Measurements from ENCODE around the gene TGDS. TPM values are rescaled to one million over a fixed set of nuclear protein-coding genes. Genes with fewer than 3 reads are reported as not detected.

TGDS gene
- total RNA-seq, 1 donor from 2014 or later, result 12.9 TPM

DNA sequence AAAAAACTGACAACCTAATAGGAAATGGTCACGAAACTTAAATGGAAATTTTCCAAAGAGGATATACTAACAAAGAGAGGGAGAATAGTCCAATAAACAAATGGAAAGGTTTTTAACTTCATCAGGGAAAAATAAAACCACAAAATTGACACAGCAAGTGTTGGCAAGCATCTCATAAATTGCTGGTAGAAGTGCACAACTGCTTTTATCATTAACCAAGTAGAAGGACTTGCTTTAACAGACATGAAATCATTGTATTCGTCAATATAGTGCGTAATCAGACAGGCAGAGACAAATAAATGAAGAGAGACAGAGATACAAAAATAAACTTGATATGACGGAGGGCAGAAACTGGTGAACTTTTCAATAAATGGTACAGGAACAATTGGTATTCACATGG lies 7.4 kb downstream of the TGDS start:
- Mint-ChIP-seq H3K36me3 (ENCODE audit: insufficient read depth) (peaks cover 33% of the 10 kb centered on the region), H3K4me3 (ENCODE audit: low read depth) (no peak overlapping the region), H3K4me1 (ENCODE audit: low read depth) (peaks cover 11% of the 10 kb centered on the region), H3K9me3 (ENCODE audit: low read depth) (peaks cover 6% of the 10 kb centered on the region), H3K27ac (no peak overlapping the region), H3K27me3 (no peaks in the 10 kb centered on the region)
- TF ChIP-seq, protein P1, sequence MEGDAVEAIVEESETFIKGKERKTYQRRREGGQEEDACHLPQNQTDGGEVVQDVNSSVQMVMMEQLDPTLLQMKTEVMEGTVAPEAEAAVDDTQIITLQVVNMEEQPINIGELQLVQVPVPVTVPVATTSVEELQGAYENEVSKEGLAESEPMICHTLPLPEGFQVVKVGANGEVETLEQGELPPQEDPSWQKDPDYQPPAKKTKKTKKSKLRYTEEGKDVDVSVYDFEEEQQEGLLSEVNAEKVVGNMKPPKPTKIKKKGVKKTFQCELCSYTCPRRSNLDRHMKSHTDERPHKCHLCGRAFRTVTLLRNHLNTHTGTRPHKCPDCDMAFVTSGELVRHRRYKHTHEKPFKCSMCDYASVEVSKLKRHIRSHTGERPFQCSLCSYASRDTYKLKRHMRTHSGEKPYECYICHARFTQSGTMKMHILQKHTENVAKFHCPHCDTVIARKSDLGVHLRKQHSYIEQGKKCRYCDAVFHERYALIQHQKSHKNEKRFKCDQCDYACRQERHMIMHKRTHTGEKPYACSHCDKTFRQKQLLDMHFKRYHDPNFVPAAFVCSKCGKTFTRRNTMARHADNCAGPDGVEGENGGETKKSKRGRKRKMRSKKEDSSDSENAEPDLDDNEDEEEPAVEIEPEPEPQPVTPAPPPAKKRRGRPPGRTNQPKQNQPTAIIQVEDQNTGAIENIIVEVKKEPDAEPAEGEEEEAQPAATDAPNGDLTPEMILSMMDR (IDR thresholded peaks at IDR 0.05; ENCODE audit: unreplicated experiment), result no peak
- no peak for DNase-seq (ENCODE audit: low spot score, unreplicated experiment)

DNA sequence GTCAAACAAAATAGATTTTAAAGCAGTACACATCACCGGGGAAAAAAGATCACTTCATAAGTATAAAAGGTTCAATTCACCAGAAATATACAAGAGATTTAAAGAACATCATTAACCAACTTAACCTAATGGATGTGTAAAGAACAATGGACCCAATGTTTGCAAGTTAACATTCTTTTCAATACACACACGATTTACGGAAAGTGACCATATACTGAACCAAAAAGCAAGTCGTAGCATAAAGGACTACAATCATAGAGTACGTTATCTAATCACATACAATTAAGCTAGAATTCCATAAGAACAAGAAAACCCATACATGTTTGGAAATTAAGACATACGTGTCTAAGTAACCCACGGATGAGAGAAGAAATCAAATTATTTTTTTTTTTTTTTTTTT lies 9.6 kb downstream of the TGDS start:
- H3K36me3 Mint-ChIP-seq (ENCODE audit: insufficient read depth), result peaks cover 45% of the 10 kb centered on the region
- no peak overlapping the region for H3K4me3 Mint-ChIP-seq (ENCODE audit: low read depth)
- TF ChIP-seq, protein P1 (IDR thresholded peaks at IDR 0.05; ENCODE audit: unreplicated experiment), result no peak
- H3K9me3 Mint-ChIP-seq (ENCODE audit: low read depth), result peaks cover 8% of the 10 kb centered on the region
- no peak for DNase-seq (ENCODE audit: low spot score, unreplicated experiment)
- H3K27ac Mint-ChIP-seq, result peak overlapping the region; percentile 54
- H3K27me3 Mint-ChIP-seq, result no peaks in the 10 kb centered on the region
- peaks cover 11% of the 10 kb centered on the region for H3K4me1 Mint-ChIP-seq (ENCODE audit: low read depth)

DNA sequence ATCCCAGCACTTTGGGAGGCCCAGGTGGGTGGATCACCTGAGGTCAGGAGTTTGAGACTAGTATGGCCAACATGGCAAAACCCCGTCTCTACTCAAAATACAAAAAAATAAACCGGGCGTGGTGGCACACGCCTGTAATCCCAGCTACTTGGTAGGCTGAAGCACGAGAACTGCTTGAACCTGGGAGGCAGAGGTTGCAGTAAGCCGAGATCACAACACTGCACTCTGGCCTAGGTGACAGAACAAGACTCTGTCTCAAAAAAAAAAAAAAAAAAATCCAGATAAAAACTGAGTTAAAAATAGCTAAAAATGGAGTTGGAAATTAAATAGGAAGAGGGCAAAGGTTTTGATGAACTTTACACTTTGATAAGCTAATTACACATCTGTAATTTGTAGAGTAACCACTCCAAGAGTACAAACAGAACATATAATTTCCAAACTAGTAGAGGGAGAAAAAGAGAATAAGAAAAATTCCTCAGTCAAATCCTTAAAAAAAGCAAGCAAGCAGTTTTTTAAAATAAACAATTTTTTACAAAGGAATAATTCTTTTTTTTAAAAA lies 10.3 kb downstream of the TGDS start:
- peaks cover 46% of the 10 kb centered on the region for H3K36me3 Mint-ChIP-seq (ENCODE audit: insufficient read depth)
- H3K4me1 Mint-ChIP-seq (ENCODE audit: low read depth), result peaks cover 11% of the 10 kb centered on the region
- no peaks in the 10 kb centered on the region for H3K27me3 Mint-ChIP-seq
- no peak for DNase-seq (ENCODE audit: low spot score, unreplicated experiment)
- peaks cover 8% of the 10 kb centered on the region for H3K9me3 Mint-ChIP-seq (ENCODE audit: low read depth)
- H3K4me3 Mint-ChIP-seq (ENCODE audit: low read depth), result no peak overlapping the region
- H3K27ac Mint-ChIP-seq, result no peak overlapping the region
- TF ChIP-seq, protein P1 (IDR thresholded peaks at IDR 0.05; ENCODE audit: unreplicated experiment), result no peak

DNA sequence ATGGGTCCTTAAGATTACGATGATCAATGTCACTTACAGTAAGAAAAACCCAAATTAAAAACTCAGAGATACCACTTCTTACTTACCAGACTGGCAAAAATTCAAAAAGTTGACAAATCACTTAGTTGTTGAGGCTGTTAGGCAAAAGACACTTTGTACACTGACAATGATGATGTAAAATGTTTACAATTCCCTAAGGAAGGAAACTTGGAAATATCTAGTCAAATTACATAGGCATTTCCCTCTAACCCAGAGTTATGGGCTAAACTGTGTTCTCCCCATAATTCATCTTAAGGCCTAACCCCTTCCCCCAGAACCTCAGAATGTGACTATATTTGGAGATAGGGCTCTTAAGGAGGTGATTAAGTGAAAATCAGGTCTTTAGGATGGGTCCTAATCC lies 12.0 kb downstream of the TGDS start:
- no peak overlapping the region for H3K4me3 Mint-ChIP-seq (ENCODE audit: low read depth)
- H3K9me3 Mint-ChIP-seq (ENCODE audit: low read depth), result peaks cover 8% of the 10 kb centered on the region
- peaks cover 14% of the 10 kb centered on the region for H3K4me1 Mint-ChIP-seq (ENCODE audit: low read depth)
- TF ChIP-seq, protein P1 (IDR thresholded peaks at IDR 0.05; ENCODE audit: unreplicated experiment), result no peak
- H3K27ac Mint-ChIP-seq, result no peak overlapping the region
- H3K36me3 Mint-ChIP-seq (ENCODE audit: insufficient read depth), result peaks cover 49% of the 10 kb centered on the region
- H3K27me3 Mint-ChIP-seq, result no peaks in the 10 kb centered on the region
- DNase-seq (ENCODE audit: low spot score, unreplicated experiment), result no peak

DNA sequence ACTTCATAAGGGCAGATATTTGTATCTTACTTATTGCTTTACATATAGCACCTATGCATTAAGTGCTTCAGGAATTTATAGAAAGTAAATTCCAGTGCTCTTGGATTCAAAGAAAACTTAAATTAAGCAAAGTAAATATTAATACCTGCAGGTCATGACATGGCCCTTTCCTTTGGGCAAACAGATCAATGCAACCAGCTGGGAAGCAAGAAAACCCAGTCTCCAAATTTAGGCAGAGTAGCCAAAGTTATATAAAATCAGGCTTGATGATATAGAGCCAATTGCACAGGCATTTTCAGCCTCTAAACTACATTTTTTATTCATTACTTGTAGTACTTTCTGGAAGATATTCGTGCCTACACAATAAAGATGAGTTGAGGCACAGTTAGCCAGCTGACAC lies 16.9 kb downstream of the TGDS start:
- DNase-seq (ENCODE audit: low spot score, unreplicated experiment), result no peak
- H3K36me3 Mint-ChIP-seq (ENCODE audit: insufficient read depth), result peaks cover 34% of the 10 kb centered on the region
- TF ChIP-seq, protein P1 (IDR thresholded peaks at IDR 0.05; ENCODE audit: unreplicated experiment), result no peak
- H3K27ac Mint-ChIP-seq, result no peak overlapping the region
- H3K9me3 Mint-ChIP-seq (ENCODE audit: low read depth), result peaks cover 3% of the 10 kb centered on the region
- no peak overlapping the region for H3K4me3 Mint-ChIP-seq (ENCODE audit: low read depth)
- H3K4me1 Mint-ChIP-seq (ENCODE audit: low read depth), result peaks cover 6% of the 10 kb centered on the region
- no peaks in the 10 kb centered on the region for H3K27me3 Mint-ChIP-seq
